NCI-H1092 treated with DMSO at 0.1 percent for 48 hours (cell line): ENCODE measurements around the gene TPST2.

Experiments
- DNase-seq: peaks from one replicate; lab custom pipeline; 2025; lab: John Stamatoyannopoulos, UW

Gene TPST2

GRCh38 chr22:26610072-26610958 lies 20.4 kb upstream of the TPST2 start:
- no peak for DNase-seq

GRCh38 chr22:26609287-26609686 lies 19.4 kb upstream of the TPST2 start:
- no peak for DNase-seq

DNA sequence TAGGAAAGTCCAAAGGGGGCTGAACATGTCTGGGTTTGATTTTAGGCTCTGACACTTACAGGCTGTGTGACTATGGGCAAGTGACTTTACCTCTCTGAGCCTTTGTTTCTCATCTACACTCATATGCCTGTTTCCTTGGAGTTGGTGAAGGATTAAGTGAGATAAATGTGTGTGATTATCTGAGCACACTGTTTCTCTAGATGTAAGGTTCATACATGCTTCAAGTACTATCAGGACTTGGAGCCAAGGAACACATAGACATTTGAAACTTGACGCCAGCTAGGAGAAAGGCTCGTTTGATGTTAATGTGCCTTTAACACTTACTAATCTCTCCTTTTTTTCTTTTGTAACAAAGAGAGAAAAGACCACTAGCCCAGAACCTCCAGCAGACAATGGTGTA lies 18.2 kb upstream of the TPST2 start:
- DNase-seq, result no peak

DNA sequence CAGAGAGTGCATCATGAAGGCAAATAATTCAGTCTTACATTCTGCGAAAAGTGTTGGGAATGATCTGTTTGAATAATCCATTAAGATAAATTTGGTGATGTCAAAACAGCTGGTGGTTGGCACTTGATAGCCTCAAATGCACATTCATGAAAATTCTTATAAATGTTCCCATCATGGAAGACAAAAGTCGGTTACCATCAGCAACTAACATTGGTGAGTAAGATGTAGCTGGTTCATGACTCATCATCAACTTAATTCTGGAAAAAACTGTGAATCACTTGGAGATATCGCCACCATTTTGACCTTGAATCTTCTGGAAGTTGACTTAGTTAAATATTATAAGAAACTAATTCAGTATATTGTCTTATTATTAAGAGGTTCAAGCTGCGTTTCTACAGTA lies 16.7 kb upstream of the TPST2 start:
- no peak for DNase-seq

DNA sequence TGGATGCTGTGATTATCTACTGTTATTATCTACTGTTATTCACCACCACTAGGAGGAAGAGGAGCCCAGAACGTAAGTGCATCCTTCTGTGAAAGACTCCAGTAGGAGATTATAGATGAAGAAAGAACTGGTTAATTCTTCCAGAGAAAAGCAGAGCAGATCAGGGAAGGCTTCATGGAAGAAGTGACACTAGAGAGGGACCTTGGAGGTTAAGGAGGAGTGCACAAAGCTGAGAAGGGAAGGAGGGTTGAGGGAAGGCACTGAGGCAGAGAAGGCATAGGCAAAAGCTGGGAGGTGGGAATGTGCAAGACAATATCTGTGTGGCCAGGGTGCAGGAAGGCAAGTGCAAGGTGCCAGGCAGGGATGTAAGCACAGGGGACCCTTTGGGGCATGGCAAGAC lies 14.4 kb upstream of the TPST2 start:
- no peak for DNase-seq

DNA sequence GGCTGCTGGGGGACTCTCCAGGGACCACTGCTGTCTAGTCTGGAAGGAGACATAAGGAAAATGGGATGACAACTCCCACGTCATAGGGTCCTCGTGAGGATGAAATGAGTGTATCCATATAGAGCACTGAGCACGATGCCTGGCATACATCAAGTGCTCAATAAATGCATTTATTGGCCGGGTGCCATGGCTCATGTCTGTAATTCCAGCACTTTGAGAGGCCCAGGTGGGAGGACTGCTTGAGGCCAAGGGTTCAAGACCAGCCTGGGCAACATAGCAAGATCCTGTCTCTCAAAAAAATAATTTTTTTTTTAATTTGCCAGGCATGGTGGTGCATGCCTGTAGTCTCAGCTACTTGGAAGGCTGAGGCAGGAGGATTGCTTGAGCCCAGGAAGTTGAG lies 12.2 kb upstream of the TPST2 start:
- no peak for DNase-seq

DNA sequence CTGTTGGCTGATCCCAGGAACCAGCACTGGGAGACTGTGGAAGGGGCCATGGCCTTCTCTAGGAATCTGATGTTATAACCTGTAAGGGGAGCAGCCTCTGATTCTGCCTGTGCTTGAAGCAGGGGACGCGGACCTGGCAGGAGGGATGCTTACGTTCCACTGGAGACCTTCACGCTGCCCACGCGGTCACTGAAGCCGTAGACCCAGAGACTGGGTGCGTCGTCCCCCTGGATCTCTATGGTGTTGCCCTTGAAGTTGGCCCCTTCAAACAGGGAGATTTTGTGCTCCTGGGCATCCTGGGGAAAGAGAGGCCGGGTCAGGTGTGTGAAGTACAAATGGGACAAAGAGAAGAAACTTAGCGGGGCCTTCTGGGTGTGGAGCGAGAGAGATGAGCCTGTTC lies 11.8 kb upstream of the TPST2 start:
- DNase-seq, result no peak

DNA sequence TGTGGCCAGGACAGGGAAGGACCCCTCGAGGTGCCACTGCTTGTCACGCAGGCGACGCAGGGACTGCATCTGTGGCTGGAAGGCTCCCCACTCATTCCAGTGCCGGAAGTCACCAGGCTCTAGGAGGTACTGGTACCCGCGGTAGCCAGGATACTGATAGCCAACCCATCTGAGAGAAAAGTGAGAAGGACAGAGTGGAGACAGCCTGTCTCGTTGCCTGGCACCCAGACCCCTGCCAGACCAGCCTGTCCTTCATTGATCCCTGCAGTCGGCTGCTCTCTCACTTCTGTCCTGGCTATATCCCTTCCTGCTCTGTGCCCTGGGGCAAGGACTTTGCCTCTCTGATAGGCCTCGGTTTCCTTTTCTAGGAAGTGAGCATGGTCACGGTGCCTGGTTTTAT lies 9.6 kb upstream of the TPST2 start:
- no peak for DNase-seq

GRCh38 chr22:26597480-26597879 lies 7.5 kb upstream of the TPST2 start:
- no peak for DNase-seq

DNA sequence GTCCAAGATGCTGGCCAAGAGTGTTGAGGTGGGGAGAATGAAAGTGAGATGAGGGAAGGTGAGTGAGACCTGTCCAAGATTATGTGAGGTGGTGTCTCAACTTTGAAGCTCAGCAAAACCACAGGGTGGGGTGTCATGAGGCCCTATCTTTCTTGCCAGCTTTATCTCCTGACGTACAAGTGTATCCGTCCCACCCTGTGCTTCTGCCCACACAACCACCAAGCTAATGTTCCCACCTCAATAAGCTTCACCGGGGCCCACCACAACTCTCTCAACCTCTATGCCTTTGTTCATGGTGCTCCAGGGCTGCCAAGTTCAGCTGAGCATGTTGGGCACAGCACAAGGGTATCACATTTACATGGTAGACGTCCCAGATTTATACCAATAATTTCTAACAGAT lies 7.1 kb upstream of the TPST2 start:
- DNase-seq, result no peak

DNA sequence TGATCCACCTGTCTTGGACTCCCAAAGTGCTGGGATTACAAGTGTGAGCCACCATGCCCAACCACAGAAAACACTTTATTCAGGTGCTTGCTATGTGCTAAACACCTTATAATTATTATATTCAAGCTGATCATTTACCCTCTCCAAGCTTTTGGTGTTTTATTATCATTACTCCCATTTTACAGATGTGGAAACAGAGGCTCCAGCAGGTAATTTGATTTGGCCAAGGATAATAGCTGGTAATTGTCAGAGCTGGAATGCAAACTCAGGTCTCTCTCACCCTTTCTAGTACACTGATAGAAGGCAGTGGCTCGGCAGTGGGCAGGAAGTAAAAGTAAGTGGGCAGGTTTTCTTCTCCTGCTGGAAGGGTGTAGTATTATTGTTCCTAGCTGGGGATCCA lies 3.8 kb upstream of the TPST2 start:
- no peak for DNase-seq

DNA sequence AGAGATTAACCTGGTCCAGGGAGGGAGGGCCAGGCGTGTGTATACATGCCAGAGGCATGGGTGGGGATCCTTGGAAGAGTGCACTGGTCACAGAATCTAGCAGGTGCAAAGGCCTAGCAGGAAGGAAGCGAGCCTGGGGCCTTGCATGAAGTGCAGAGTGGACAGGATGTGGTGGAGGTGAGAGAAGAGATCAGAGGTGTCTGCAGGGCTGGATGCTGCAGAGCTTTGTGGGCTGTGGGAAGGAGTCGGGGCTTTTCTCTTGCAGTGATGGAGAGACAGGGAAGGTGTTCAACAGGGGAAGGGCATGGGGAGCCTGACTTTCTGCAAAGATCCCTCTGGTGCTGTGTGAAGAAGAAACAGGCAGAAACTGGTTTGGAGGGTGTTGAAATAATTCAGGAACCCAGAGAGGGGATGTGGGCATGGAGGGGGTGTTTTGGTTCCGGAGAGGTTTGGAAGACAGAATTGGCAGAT lies 2.5 kb upstream of the TPST2 start:
- DNase-seq, result no peak

DNA sequence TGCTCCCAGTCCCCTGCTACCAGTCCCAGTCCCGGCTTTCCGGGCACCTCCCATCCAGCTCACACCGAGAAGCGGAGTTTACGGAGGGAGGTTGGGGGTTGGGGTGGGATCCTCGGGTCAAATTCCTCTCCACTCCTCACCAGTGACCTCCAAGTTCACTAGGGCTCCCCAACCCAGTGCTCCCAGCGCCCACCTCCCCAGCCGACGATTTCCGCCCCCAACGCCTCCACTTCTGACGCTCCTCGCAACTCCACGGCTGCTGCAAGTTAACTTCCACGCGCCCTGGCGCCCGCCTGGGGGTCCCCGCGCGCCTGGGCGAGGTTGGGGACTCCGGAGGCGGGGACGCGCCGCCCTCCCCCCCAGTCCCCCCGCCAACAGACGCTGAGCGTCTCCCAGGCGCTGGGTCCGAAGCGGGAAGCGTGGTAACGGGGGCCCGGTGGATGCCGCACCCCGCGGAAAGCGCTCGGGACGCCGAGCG lies 526 bp downstream of the TPST2 start:
- no peak for DNase-seq

DNA sequence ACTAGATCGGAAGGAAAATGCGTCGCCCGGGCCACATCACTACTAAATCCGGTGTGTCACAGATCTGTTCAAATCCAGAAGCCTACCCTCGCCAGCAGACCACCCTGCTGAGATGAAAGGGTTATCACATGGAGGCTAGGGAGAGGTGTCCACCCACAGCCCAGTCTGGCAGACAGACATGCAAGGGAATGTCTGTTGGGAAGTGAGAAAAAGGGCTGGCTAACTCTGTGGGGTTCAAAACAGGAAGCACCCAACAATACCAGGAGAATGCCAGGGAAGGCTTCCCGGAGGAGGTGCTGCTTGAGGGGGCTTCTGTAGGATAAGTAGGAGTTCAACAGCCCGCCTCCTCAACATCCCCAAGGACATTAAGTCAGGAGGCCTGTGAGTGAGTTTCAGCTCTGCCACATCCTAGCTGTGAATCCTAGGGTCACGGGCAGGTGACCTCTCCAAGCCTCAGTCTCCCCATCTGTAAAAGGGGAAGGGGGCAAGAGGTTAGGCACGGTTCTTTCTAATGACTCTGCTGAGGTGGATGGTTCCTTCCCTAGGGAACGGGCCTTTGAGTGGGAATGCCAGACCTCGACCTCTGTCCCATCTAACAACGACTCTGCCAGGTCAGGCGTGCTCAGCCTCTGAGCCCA lies 1.1 kb downstream of the TPST2 start:
- DNase-seq, result no peak

DNA sequence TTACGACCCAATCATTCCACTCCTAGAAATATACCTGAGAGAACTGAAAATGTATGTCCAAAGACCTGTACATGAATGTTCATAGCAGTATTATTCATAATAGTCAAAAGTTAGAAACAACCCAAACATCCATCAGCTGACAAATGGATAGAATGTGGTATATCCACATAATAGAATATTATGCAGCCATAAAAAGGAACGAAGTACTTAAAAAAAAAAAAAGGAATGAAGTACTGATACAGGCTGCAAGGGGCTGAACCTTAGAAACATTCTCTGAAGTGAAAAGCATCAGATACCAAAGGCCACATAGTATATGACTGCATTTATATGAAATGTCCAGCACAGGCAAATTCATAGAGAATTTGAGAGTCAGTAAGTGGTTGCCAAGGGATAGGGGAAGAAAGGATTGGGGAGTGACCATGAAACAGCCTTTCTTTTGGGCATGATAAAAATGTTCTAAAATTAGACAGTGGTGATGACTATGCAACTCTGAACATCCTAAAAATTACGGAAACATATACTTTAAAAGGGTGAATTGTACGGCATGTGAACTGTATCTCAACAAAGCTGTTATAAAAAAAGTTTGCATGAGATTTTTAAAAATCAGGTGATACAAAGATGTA lies 1.8 kb downstream of the TPST2 start:
- no peak for DNase-seq

GRCh38 chr22:26586556-26587325 lies 3.2 kb downstream of the TPST2 start:
- DNase-seq, result no peak

- no peak for DNase-seq
Observed at GRCh38 chr22:26585104-26585790, 4.7 kb downstream of the TPST2 start.

DNA sequence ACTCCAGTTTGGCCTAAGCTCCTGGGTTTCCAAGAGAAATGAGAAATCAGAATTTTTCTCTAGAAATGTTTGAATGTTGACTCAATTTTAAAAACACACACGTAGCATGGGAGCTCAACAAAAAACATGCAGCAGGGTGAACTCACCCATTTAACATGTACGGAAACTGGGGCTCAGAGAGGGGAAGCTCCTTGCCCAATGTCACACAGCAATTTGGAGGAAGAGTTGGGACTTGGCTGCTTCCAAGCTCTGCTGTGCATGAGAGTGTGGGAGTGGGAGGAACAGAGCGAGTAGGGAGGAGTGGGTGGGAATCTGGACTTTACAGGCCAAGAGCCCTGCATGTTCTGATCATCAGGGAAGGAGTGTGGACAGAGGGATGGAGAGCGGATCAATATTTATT lies 5.9 kb downstream of the TPST2 start:
- no peak for DNase-seq

- DNase-seq, result no peak
Observed at GRCh38 chr22:26581633-26582168, 8.2 kb downstream of the TPST2 start.

- DNase-seq, result no peak
Observed at GRCh38 chr22:26581026-26581425, 8.9 kb downstream of the TPST2 start.

DNA sequence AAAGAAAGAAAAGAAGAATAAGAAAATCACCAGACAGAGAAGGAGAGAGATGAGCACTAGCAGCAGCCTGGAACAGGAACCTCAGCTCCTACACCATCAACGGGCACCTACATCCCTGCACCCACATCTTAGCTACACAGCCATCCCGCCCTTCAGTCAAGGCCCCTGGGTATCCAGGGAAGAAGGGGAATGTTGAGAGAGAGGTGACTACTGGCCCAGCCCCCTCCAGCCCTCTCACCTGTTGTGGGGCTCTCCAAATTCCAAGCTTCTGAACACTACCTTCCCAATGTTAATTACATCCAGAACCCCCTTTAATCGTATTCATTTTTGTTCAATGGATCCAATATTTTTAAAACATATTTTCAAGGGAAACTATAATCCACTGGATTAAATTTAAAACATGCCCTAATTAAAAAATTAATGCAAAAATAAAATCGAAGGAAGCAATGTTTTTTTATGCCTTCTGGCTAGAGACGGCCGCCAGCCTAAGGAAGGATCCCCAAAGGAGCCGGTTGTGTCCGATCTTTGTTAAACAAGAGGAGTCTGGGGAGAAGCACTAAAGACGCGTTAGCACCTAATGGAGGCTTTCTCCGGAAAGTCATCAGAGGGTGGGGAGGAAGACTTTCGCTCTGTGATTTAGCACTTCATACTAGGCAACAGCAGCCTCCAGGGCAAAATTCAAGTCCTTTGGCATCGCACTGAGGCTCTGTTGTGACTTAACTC lies 9.5 kb downstream of the TPST2 start:
- DNase-seq, result no peak
